ENCODE data around the gene PRSS33. TPM values are rescaled to one million over a fixed set of nuclear protein-coding genes. Genes with fewer than 3 reads are reported as not detected.

The PRSS33 gene
- total and polyA plus RNA-seq, 2 of the 8 experiments (the other 6 are each of a cell fraction or from before 2014, with no cell fraction given), result 0.09 TPM; not detected in 1

- TF ChIP-seq BRCA1 (IDR thresholded peaks at IDR 0.05; ENCODE audit: low read depth, low read length), result no peak
- TF ChIP-seq CTCF (IDR thresholded peaks at IDR 0.05; ENCODE audit: control extremely low read depth in 1 of 3, insufficient read depth in 1 of 3, low read depth in 1 of 3, low read length in 3 of 3), result no peak
- TF ChIP-seq JUN (IDR thresholded peaks at IDR 0.05; ENCODE audit: low read depth, low read length), result no peak
- no peak for TF ChIP-seq KDM5A (IDR thresholded peaks at IDR 0.05; ENCODE audit: low read length)
These were observed 2.8 kb downstream of the PRSS33 start (continued) for GRCh38 chr16:2784358-2785100.
